Vagina (tissue), 2 donors: ENCODE data around the gene TTLL11.

ENCODE experiments used
- CTCF ChIP-seq, 3 experiments: fragments of 450-650 bp in 2 of 3; fragments of 200-600 bp in 1 of 3; sonication (generic) in 1 of 3; IDR thresholded peaks; one replicate each; pipeline ENCODE4 v1.5.1; 2017 to 2019; ENCODE audit warnings: antibody characterized with exemption in 3 of 3, mild to moderate bottlenecking in 2 of 3, moderate library complexity in 2 of 3
- POLR2A ChIP-seq, 2 donors: fragments of 450-650 bp; IDR thresholded peaks; one replicate each; pipeline ENCODE4 v1.6.1; 2017; ENCODE audit warnings: antibody characterized with exemption in 2 of 2, mild to moderate bottlenecking in 2 of 2, moderate library complexity in 2 of 2
- POLR2AphosphoS5 ChIP-seq, 2 donors: sonication (generic); formaldehyde crosslinking; IDR thresholded peaks; one replicate each; pipeline ENCODE4 v1.9.0; 2017; ENCODE audit warnings: antibody characterized with exemption in 2 of 2, mild to moderate bottlenecking in 2 of 2, low read depth in 1 of 2; ENCODE audit not compliant: insufficient read depth in 1 of 2

- no peak for TF ChIP-seq CTCF (IDR thresholded peaks at IDR 0.05)
- TF ChIP-seq POLR2A (IDR thresholded peaks at IDR 0.05) = no peak
- TF ChIP-seq POLR2AphosphoS5 (IDR thresholded peaks at IDR 0.05; ENCODE audit: insufficient read depth in 1 of 2, low read depth in 1 of 2) = no peak
Observed at GRCh38 chr9:122059955-122060324, 33.2 kb downstream of the TTLL11 start.
